ENCODE measurements around the gene SRC. TPM values are rescaled to one million over a fixed set of nuclear protein-coding genes. Genes with fewer than 3 reads are reported as not detected.
A peak's percentile ranks its signal among the peaks of the same experiment; 100 is the strongest.

Gene SRC
- total and polyA plus RNA-seq, 8 donors = 37.4 to 93.0 (median 71.5) TPM

- H3K27me3 ChIP-seq = no peaks in the 10 kb centered on the region
- ATAC-seq = peak; percentile 77
- H3K36me3 ChIP-seq = peaks cover 0 to 72% of the 10 kb centered on the region in 2 donors
- no peak overlapping the region for H3K27ac ChIP-seq
- H3K9me3 ChIP-seq = no peaks in the 10 kb centered on the region
- peaks cover 0 to 5% of the 10 kb centered on the region in 2 donors for H3K4me1 ChIP-seq
- intact Hi-C loops (cut with DNase I) = no loop called here
- TF ChIP-seq, protein P1, sequence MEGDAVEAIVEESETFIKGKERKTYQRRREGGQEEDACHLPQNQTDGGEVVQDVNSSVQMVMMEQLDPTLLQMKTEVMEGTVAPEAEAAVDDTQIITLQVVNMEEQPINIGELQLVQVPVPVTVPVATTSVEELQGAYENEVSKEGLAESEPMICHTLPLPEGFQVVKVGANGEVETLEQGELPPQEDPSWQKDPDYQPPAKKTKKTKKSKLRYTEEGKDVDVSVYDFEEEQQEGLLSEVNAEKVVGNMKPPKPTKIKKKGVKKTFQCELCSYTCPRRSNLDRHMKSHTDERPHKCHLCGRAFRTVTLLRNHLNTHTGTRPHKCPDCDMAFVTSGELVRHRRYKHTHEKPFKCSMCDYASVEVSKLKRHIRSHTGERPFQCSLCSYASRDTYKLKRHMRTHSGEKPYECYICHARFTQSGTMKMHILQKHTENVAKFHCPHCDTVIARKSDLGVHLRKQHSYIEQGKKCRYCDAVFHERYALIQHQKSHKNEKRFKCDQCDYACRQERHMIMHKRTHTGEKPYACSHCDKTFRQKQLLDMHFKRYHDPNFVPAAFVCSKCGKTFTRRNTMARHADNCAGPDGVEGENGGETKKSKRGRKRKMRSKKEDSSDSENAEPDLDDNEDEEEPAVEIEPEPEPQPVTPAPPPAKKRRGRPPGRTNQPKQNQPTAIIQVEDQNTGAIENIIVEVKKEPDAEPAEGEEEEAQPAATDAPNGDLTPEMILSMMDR (IDR thresholded peaks at IDR 0.05) = no peak
- no peak overlapping the region for H3K4me3 ChIP-seq
- DNase-seq = no peak
Observed at GRCh38 chr20:37303637-37304036, 42.3 kb upstream of the SRC start.

GRCh38 chr20:37305079-37305478 is 40.9 kb upstream of the SRC start:
- intact Hi-C loops (cut with DNase I) = no loop called here
- ATAC-seq (no peak), DNase-seq (no peak)
- Histone ChIP-seq H3K9me3 (no peaks in the 10 kb centered on the region), H3K4me3 (no peak overlapping the region), H3K27ac (no peak overlapping the region), H3K4me1 (no peaks in the 10 kb centered on the region), H3K27me3 (no peaks in the 10 kb centered on the region), H3K36me3 (peaks cover 0 to 75% of the 10 kb centered on the region in 2 donors)
- TF ChIP-seq, protein P1 (IDR thresholded peaks at IDR 0.05) = no peak

DNA sequence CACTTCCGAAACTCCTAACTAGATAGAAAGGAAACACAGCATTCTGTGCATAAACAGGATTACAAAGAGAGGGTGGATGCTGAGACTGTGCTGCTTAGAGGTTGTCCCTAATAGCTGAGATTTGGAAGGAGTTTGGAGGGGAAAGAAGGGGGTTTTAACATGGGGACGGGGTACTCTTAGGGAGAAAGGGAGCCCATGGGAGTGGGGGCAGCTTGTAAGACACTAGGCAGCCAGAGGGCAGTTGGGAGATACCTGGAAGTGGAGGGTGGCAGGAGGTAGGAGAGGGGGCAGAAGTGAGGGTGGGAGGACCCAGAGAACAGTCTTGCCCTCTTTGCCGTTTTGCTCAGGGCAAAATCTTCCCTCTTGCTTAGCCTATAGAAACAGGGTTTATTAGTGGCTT is 40.1 kb upstream of the SRC start:
- H3K36me3 ChIP-seq = peaks cover 0 to 81% of the 10 kb centered on the region in 2 donors
- TF ChIP-seq, protein P1 (IDR thresholded peaks at IDR 0.05) = no peak
- no peak overlapping the region for H3K4me3 ChIP-seq
- intact Hi-C loops (cut with DNase I) = no loop called here
- no peaks in the 10 kb centered on the region for H3K27me3 ChIP-seq
- H3K27ac ChIP-seq = no peak overlapping the region
- H3K9me3 ChIP-seq = no peaks in the 10 kb centered on the region
- H3K4me1 ChIP-seq = no peaks in the 10 kb centered on the region
- DNase-seq = no peak
- no peak for ATAC-seq

- H3K27me3 ChIP-seq = no peaks in the 10 kb centered on the region
- DNase-seq (peak in 1 of 4 donors; percentile 8), ATAC-seq (peak; percentile 42)
- TF ChIP-seq, protein P1 (IDR thresholded peaks at IDR 0.05) = no peak
- H3K36me3 ChIP-seq = peaks cover 0 to 71% of the 10 kb centered on the region in 2 donors
- no peak overlapping the region for H3K27ac ChIP-seq
- H3K4me3 ChIP-seq = no peak overlapping the region
- peaks cover 10 to 12% of the 10 kb centered on the region in 2 donors for H3K4me1 ChIP-seq
- no peaks in the 10 kb centered on the region for H3K9me3 ChIP-seq
- intact Hi-C loops (cut with DNase I) = no loop called here
Observed at GRCh38 chr20:37308086-37309050, 37.6 kb upstream of the SRC start.

DNA sequence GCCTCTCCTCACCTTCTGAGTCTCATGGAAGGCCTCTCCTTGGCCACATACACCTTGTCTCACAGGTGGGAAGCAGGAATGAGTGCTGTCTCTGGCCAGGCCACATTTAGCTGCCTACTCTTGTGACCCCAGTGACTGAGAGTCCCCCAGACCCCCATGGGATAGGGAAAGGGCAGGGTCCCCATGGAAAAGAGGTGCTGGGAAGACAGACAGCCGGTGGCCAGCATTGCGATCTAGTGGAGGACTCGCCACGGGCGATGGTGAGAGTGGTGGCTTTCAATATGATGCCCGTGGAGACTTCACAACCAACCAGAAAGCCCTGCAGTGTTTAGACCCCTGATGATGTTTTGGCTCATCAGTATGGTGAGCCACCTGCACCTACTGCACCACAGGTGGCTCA is 36.6 kb upstream of the SRC start:
- ATAC-seq (no peak), DNase-seq (peak in 1 of 4 donors; percentile 19)
- H3K4me3 ChIP-seq = no peak overlapping the region
- H3K27ac ChIP-seq = no peak overlapping the region
- peaks cover 0 to 66% of the 10 kb centered on the region in 2 donors for H3K36me3 ChIP-seq
- TF ChIP-seq, protein P1 (IDR thresholded peaks at IDR 0.05) = no peak
- H3K4me1 ChIP-seq = peaks cover 14 to 21% of the 10 kb centered on the region in 2 donors
- no peaks in the 10 kb centered on the region for H3K27me3 ChIP-seq
- H3K9me3 ChIP-seq = no peaks in the 10 kb centered on the region
- intact Hi-C loops (cut with DNase I) = no loop called here
